PC-9 (cell line): Measurements from ENCODE around the gene TMEM120A.
"Not testable (repeated sequence)": the region's sequence is repeated elsewhere in the genome, so short reads cannot be mapped to it uniquely, and the experiment has no call there.

Source experiments
- CTCF ChIP-seq: fragments of 200-600 bp; sonication (generic); conservative IDR thresholded peaks from 2 replicates; pipeline ENCODE4 v1.6.1; 2017; ENCODE audit warnings: mixed run types, antibody characterized with exemption, mild to moderate bottlenecking, moderate library complexity
- EZH2 ChIP-seq: fragments of 200-600 bp; sonication (generic); IDR thresholded peaks from 2 replicates; pipeline ENCODE4 v1.8.0; 2017; ENCODE audit warnings: antibody characterized with exemption, low read depth

GRCh38 chr7:76029682-76030081 lies 35.3 kb upstream of the TMEM120A start:
- not testable (repeated sequence) for TF ChIP-seq CTCF, EZH2
